IPS-18a (cell line): ENCODE results near the gene CSRNP3.

Source experiments
- H3K27ac ChIP-seq: one replicate; pipeline ENCODE4 v1.5.1; 2013; ENCODE audit warnings: low read length
- H3K27me3 ChIP-seq: one replicate; pipeline ENCODE4 v1.6.1; 2013; ENCODE audit warnings: mild to moderate bottlenecking, low read length; ENCODE audit not compliant: control insufficient read depth, insufficient read depth
- H3K36me3 ChIP-seq: one replicate; pipeline ENCODE4 v1.6.1; 2013; ENCODE audit warnings: low read depth, low read length; ENCODE audit not compliant: control insufficient read depth
- H3K4me1 ChIP-seq: one replicate; pipeline ENCODE4 v1.6.1; 2013; ENCODE audit warnings: low read depth, low read length; ENCODE audit not compliant: control insufficient read depth
- H3K4me3 ChIP-seq: one replicate; pipeline ENCODE4 v1.5.1; 2013; ENCODE audit warnings: low read length
- H3K9ac ChIP-seq: one replicate; pipeline ENCODE4 v1.6.1; 2013; ENCODE audit warnings: mild to moderate bottlenecking, low read length, moderate library complexity
- H3K9me3 ChIP-seq: one replicate; pipeline ENCODE4 v1.6.1; 2013; ENCODE audit warnings: low read depth, low read length; ENCODE audit not compliant: control insufficient read depth

The CSRNP3 gene

GRCh38 chr2:165693838-165694237, 224.3 kb downstream of the CSRNP3 start:
- H3K4me3 ChIP-seq: no peak overlapping the region
- H3K9ac ChIP-seq: no peak overlapping the region
- H3K4me1 ChIP-seq: peaks cover 26% of the 10 kb centered on the region
- H3K9me3 ChIP-seq: no peaks in the 10 kb centered on the region
- H3K36me3 ChIP-seq: no peaks in the 10 kb centered on the region
- no peaks in the 10 kb centered on the region for H3K27me3 ChIP-seq
- H3K27ac ChIP-seq: no peak overlapping the region

GRCh38 chr2:165697748-165698443, 228.4 kb downstream of the CSRNP3 start:
- no peak overlapping the region for H3K9ac ChIP-seq
- H3K36me3 ChIP-seq: no peaks in the 10 kb centered on the region
- H3K27ac ChIP-seq: peak overlapping the region; percentile 90
- H3K9me3 ChIP-seq: no peaks in the 10 kb centered on the region
- no peaks in the 10 kb centered on the region for H3K27me3 ChIP-seq
- peaks cover 34% of the 10 kb centered on the region for H3K4me1 ChIP-seq
- H3K4me3 ChIP-seq: no peak overlapping the region

GRCh38 chr2:165698444-165698884, 229.0 kb downstream of the CSRNP3 start:
- Histone ChIP-seq H3K9ac (no peak overlapping the region), H3K36me3 (no peaks in the 10 kb centered on the region), H3K4me3 (peak overlapping the region; percentile 25), H3K27me3 (no peaks in the 10 kb centered on the region), H3K27ac (peak overlapping the region; percentile 90), H3K9me3 (no peaks in the 10 kb centered on the region), H3K4me1 (peaks cover 34% of the 10 kb centered on the region)

GRCh38 chr2:165699946-165700345, 230.4 kb downstream of the CSRNP3 start:
- Histone ChIP-seq H3K36me3 (no peaks in the 10 kb centered on the region), H3K4me3 (no peak overlapping the region), H3K27me3 (no peaks in the 10 kb centered on the region), H3K9ac (no peak overlapping the region), H3K4me1 (peaks cover 34% of the 10 kb centered on the region), H3K9me3 (no peaks in the 10 kb centered on the region), H3K27ac (peak overlapping the region; percentile 54)

GRCh38 chr2:165700531-165700930, 231.0 kb downstream of the CSRNP3 start:
- no peak overlapping the region for H3K4me3 ChIP-seq
- peaks cover 34% of the 10 kb centered on the region for H3K4me1 ChIP-seq
- no peaks in the 10 kb centered on the region for H3K36me3 ChIP-seq
- H3K9ac ChIP-seq: no peak overlapping the region
- peak overlapping the region; percentile 54 for H3K27ac ChIP-seq
- H3K9me3 ChIP-seq: no peaks in the 10 kb centered on the region
- H3K27me3 ChIP-seq: no peaks in the 10 kb centered on the region

- Histone ChIP-seq H3K27ac (no peak overlapping the region), H3K4me3 (no peak overlapping the region), H3K4me1 (peaks cover 34% of the 10 kb centered on the region), H3K9ac (no peak overlapping the region), H3K27me3 (no peaks in the 10 kb centered on the region), H3K36me3 (no peaks in the 10 kb centered on the region), H3K9me3 (no peaks in the 10 kb centered on the region)
These were observed 231.6 kb downstream of the CSRNP3 start for GRCh38 chr2:165701147-165701546.

GRCh38 chr2:165706960-165707487, 237.5 kb downstream of the CSRNP3 start:
- Histone ChIP-seq H3K9me3 (no peaks in the 10 kb centered on the region), H3K4me3 (no peak overlapping the region), H3K27ac (peak overlapping the region; percentile 13), H3K27me3 (no peaks in the 10 kb centered on the region), H3K9ac (no peak overlapping the region), H3K36me3 (no peaks in the 10 kb centered on the region), H3K4me1 (peaks cover 8% of the 10 kb centered on the region)

- Histone ChIP-seq H3K36me3 (no peaks in the 10 kb centered on the region), H3K4me1 (no peaks in the 10 kb centered on the region)
These were observed 246.6 kb downstream of the CSRNP3 start for GRCh38 chr2:165716091-165716490.

GRCh38 chr2:165718610-165719210, 249.2 kb downstream of the CSRNP3 start:
- Histone ChIP-seq H3K27me3 (no peaks in the 10 kb centered on the region), H3K9me3 (no peaks in the 10 kb centered on the region), H3K36me3 (no peaks in the 10 kb centered on the region), H3K4me1 (no peaks in the 10 kb centered on the region), H3K4me3 (no peak overlapping the region), H3K9ac (no peak overlapping the region), H3K27ac (no peak overlapping the region)

More at GRCh38 chr2:165716091-165716490, 246.6 kb downstream of the CSRNP3 start:
- H3K9me3 ChIP-seq: no peaks in the 10 kb centered on the region
- H3K9ac ChIP-seq: no peak overlapping the region
- no peak overlapping the region for H3K4me3 ChIP-seq
- H3K27ac ChIP-seq: no peak overlapping the region
- H3K27me3 ChIP-seq: no peaks in the 10 kb centered on the region

- no peaks in the 10 kb centered on the region for H3K27me3 ChIP-seq
- H3K4me1 ChIP-seq: no peaks in the 10 kb centered on the region
- H3K9ac ChIP-seq: no peak overlapping the region
- no peak overlapping the region for H3K4me3 ChIP-seq
- H3K9me3 ChIP-seq: no peaks in the 10 kb centered on the region
- H3K36me3 ChIP-seq: no peaks in the 10 kb centered on the region
- H3K27ac ChIP-seq: no peak overlapping the region
These were observed 251.0 kb downstream of the CSRNP3 start for GRCh38 chr2:165720511-165720910.

- Histone ChIP-seq H3K9me3 (no peaks in the 10 kb centered on the region), H3K27me3 (no peaks in the 10 kb centered on the region), H3K36me3 (no peaks in the 10 kb centered on the region), H3K4me3 (no peak overlapping the region), H3K4me1 (no peaks in the 10 kb centered on the region), H3K9ac (no peak overlapping the region), H3K27ac (no peak overlapping the region)
These were observed 255.9 kb downstream of the CSRNP3 start for GRCh38 chr2:165725421-165725820.
